Muscle layer of duodenum (tissue), 2 donors: ENCODE data around the gene TRIM41.
A peak's percentile ranks its signal among the peaks of the same experiment; 100 is the strongest.

Experiments used
- H3K27ac ChIP-seq: one replicate; pipeline ENCODE4 v1.7.0; 2013; ENCODE audit warnings: mild to moderate bottlenecking, low read length
- H3K27me3 ChIP-seq: one replicate; pipeline ENCODE4 v1.7.0; 2013; ENCODE audit warnings: low read depth, mild to moderate bottlenecking, control low read depth, low read length
- H3K36me3 ChIP-seq, 2 donors: one replicate each; pipeline ENCODE4 v1.7.0; 2013; ENCODE audit warnings: low read length in 2 of 2, control low read depth in 1 of 2, mild to moderate bottlenecking in 1 of 2; ENCODE audit not compliant: insufficient read depth in 2 of 2, control insufficient read depth in 1 of 2
- H3K4me1 ChIP-seq, 2 donors: one replicate each; pipeline ENCODE4 v1.7.0; 2013; ENCODE audit warnings: low read length in 2 of 2, mild to moderate bottlenecking in 2 of 2, control low read depth in 1 of 2, moderate library complexity in 1 of 2; ENCODE audit not compliant: insufficient read depth in 2 of 2, control insufficient read depth in 1 of 2
- H3K4me3 ChIP-seq, 2 donors: one replicate each; pipeline ENCODE4 v1.7.0; 2013; ENCODE audit warnings: low read length in 2 of 2, low read depth in 1 of 2, mild to moderate bottlenecking in 1 of 2
- H3K9me3 ChIP-seq, 2 donors: one replicate each; pipeline ENCODE4 v1.7.0; 2013; ENCODE audit warnings: low read length in 2 of 2, control low read depth in 1 of 2, mild to moderate bottlenecking in 1 of 2; ENCODE audit not compliant: control insufficient read depth in 1 of 2
- donor health status: healthy.

Gene TRIM41

DNA sequence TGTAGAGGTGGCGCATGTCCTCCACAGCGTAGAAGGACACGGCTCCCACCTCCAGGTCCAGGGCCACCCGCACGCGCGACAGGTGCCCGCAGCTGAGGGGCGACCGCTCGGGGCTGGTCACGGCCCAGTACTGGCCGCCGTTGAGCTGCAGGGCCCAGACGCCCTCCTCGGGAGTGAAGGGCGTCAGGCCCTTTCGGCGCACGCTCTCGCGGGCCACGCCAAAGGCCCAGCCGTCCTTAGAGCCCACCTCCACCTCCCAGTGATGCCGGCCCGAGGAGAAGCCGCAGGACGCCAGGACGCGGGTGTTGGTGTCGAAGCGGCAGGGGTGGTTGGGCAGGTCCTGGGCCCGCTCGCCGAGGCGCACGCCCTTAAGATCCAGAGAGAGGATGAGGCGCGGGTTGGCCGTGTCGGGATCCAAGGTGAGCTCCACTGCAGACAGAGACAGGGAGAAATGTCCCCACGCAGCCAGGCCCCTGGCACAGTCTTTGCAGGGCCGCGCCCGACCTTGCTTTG lies 27.8 kb upstream of the TRIM41 start:
- no peak overlapping the region for H3K27ac ChIP-seq
- H3K4me1 ChIP-seq, result peaks cover 0 to 5% of the 10 kb centered on the region in 2 donors
- H3K9me3 ChIP-seq, result no peaks in the 10 kb centered on the region
- H3K4me3 ChIP-seq, result no peak overlapping the region
- H3K36me3 ChIP-seq, result no peaks in the 10 kb centered on the region
- H3K27me3 ChIP-seq, result no peaks in the 10 kb centered on the region

DNA sequence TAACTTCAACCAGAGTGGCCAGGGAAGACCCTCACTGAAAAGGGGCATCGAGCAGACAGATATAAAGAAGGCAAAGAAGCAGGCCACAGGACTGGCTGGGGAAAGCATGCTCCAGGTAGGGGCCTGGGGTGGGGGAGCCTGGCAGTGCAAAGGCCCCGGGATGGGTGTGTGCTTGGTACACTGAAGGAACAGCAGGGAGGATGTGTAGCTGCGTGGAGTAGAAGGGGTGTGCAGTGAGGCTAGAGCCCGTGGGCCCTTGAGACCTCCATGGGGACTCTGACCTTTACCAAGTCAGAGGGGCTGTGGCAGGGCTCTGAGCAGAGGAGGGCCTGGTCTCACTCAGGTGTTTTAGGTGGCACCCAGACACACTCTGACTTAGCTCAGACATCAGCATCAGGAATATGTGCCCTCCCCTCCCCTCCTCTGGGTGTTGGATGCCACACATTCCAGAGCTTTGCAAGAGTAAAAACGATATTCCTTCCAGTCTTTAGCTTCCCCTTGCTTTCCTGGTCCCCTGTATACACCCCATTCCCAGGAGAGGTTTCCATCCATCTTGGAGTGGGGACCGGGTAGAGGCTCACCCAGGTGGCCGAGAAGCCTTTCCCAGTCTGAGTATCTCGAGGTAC lies 25.6 kb upstream of the TRIM41 start:
- Histone ChIP-seq H3K9me3 (no peaks in the 10 kb centered on the region), H3K4me3 (no peak overlapping the region), H3K36me3 (no peaks in the 10 kb centered on the region), H3K27me3 (no peaks in the 10 kb centered on the region), H3K4me1 (peaks cover 0 to 3% of the 10 kb centered on the region in 2 donors), H3K27ac (no peak overlapping the region)

DNA sequence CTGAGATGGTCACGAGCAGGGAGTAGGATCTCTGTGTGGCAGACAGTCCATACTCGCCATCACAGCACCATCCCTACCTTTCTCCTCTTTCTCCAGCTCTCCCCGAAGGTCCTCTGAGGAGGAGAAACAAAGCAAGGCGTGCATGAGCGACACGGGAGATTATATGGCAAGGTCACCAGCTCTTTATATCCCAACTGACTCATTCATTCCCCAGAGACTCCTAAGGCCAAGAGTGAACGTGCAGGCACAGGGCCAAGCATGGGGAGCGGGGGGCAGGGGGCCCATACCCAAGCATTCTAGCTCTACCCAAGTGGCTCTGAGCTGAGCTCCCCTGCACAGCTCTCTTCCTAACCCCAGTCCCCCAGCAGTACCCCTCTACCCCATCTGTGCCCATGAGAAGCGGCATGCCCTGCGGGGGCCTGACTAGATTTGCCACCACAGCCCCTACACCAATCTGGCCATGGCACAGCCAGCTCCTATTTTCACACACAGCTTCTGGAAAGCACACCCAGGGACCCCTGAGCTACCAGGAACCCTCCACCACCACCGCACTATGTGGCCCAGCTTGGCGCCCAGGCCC lies 24.9 kb upstream of the TRIM41 start:
- no peak overlapping the region for H3K27ac ChIP-seq
- no peak overlapping the region for H3K4me3 ChIP-seq
- no peaks in the 10 kb centered on the region for H3K27me3 ChIP-seq
- no peaks in the 10 kb centered on the region for H3K4me1 ChIP-seq
- H3K9me3 ChIP-seq, result no peaks in the 10 kb centered on the region
- no peaks in the 10 kb centered on the region for H3K36me3 ChIP-seq

DNA sequence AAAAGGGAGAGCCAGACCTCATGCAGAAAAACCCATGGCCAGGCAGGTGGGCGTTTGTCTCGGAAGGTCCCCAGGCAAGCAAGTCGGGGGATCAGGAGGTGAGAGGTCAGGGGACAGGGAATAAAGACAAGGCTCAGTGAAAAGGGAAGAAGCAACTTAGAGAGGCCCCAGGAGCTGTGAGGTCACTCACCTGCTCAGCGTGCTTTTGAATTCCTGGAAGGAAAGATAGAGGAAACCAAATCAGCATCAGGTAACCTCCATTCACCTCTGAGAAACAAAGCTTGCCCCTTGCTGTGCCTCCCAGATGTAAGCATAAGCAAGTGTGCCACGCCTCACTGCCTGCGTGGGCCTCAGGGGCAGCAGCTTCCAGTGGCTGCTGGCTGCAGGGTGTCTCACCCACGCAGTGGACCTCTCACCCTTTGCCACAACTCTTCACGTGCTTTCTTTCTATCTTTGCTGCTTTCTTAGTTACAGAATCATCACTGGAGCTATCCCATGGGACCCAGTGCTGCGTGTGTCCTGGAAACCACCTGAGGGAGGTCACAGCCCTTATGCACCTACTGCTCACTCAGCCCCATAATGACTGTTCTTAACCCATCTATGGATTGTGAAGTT lies 24.1 kb upstream of the TRIM41 start:
- Histone ChIP-seq H3K4me1 (peaks cover 0 to 4% of the 10 kb centered on the region in 2 donors), H3K27me3 (no peaks in the 10 kb centered on the region), H3K9me3 (no peaks in the 10 kb centered on the region), H3K4me3 (no peak overlapping the region), H3K36me3 (no peaks in the 10 kb centered on the region), H3K27ac (no peak overlapping the region)

DNA sequence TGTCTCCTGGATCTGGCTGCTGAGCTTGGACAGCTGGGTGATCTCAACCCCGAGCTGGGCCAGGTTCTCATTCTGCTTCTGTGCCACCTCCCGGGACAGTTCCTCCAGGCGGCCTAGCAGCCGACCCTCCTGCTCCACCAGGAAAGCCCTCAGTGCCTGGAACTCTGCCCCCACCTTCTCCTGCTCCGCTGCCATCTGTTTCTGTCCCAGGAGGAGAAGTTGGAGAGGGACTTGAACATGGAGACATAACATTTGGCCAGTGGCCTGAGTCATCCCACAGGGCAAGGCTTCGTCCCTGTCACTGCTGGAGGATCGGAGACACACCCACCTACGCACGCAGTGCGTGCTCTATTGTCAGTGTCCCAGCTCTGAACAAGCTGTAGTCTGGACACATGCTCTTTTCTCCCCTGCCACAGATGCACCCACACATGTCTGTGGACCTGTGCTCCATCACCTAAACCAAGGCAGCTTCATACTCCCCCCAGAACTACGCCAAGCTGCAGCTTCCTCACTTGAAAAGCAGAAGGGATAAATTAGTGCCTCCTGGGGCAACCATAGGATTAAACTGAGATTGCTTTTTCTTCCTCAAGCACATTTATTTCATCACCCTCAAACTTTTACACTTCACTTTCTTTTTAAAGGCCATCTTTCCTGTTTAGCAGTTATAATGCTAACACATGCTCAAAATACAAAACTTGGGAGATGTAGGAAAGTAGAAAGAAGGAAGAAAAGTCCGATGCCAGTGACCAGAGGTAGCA lies 23.0 kb upstream of the TRIM41 start:
- no peaks in the 10 kb centered on the region for H3K27me3 ChIP-seq
- no peaks in the 10 kb centered on the region for H3K9me3 ChIP-seq
- peaks cover 0 to 14% of the 10 kb centered on the region in 2 donors for H3K4me1 ChIP-seq
- no peak overlapping the region for H3K4me3 ChIP-seq
- no peak overlapping the region for H3K27ac ChIP-seq
- H3K36me3 ChIP-seq, result no peaks in the 10 kb centered on the region

DNA sequence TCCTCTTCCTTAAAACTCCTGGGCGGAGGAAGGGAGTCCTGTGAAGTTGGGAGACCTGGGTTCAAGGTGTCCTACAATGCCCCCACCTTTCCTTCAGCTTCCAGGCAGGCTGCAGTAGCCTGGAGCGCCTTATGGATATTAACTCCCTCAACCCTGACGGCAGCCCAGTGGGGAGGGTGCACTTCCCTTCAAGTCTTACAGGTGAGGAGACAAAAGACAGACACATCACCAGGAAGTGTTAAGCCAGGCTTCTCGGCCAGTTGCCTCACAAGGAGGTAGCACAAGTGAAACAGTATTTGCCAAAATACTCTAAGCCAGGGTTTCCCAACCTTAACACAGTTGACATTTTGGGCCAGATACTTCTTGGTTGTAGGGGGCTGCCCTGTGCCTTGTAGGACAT lies 22.3 kb upstream of the TRIM41 start:
- Histone ChIP-seq H3K4me3 (no peak overlapping the region), H3K36me3 (no peaks in the 10 kb centered on the region), H3K4me1 (peaks cover 0 to 22% of the 10 kb centered on the region in 2 donors), H3K27ac (no peak overlapping the region), H3K9me3 (no peaks in the 10 kb centered on the region), H3K27me3 (no peaks in the 10 kb centered on the region)

DNA sequence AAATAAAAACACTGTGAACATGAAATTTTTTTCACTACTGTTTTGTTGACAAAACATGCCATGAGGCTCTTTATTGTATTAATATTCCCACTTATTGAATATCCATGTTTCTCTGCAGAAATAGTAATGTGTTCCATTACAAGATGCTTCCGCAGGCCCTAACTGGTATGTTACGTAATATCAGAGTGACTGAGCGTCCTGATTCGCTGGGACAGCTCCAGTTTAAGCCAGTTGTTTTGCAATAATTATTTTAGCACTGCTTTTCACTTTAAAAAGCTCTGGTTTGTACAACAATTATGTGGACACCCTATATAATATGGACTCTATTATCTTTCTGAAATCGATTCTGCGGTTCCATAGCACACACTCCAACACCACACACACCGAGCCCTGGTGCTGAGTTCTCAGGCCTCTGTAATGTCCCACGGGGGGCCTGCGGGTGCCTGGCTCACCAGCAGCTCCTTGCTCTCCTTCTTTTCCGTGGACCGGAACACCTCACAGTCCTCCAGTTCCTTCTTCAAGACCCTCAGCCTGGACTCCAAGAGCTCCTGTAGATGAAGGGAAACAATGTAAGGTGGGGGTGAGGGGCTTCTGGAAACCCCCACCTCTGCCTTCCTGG lies 19.9 kb upstream of the TRIM41 start:
- Histone ChIP-seq H3K27ac (no peak overlapping the region), H3K4me3 (no peak overlapping the region), H3K4me1 (peaks cover 0 to 32% of the 10 kb centered on the region in 2 donors)

DNA sequence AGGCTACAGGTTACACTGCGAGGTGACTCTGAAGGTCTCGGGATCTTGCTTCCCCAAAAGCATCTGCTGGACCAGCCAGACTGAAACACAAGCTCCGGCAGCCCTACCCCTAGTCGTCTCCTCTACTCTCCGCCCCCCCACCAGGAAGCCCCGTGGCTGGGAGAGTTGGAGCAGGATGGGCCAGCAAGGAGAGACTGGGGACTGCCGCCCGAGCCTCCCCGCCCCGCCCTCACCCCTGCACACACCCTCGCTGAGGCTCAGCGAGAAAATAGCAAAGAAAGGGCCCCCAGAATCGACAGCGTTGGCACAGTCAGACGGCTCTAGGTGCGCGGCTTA lies 19.3 kb upstream of the TRIM41 start:
- H3K36me3 ChIP-seq, result no peaks in the 10 kb centered on the region
- no peaks in the 10 kb centered on the region for H3K27me3 ChIP-seq
- H3K27ac ChIP-seq, result no peak overlapping the region
- peaks cover 0 to 32% of the 10 kb centered on the region in 2 donors for H3K4me1 ChIP-seq
- H3K4me3 ChIP-seq, result peak overlapping the region; percentile 33 to 87
- no peaks in the 10 kb centered on the region for H3K9me3 ChIP-seq

More for the DNA sequence above, 19.9 kb upstream of the TRIM41 start:
- Histone ChIP-seq H3K36me3 (no peaks in the 10 kb centered on the region), H3K27me3 (no peaks in the 10 kb centered on the region), H3K9me3 (no peaks in the 10 kb centered on the region)

DNA sequence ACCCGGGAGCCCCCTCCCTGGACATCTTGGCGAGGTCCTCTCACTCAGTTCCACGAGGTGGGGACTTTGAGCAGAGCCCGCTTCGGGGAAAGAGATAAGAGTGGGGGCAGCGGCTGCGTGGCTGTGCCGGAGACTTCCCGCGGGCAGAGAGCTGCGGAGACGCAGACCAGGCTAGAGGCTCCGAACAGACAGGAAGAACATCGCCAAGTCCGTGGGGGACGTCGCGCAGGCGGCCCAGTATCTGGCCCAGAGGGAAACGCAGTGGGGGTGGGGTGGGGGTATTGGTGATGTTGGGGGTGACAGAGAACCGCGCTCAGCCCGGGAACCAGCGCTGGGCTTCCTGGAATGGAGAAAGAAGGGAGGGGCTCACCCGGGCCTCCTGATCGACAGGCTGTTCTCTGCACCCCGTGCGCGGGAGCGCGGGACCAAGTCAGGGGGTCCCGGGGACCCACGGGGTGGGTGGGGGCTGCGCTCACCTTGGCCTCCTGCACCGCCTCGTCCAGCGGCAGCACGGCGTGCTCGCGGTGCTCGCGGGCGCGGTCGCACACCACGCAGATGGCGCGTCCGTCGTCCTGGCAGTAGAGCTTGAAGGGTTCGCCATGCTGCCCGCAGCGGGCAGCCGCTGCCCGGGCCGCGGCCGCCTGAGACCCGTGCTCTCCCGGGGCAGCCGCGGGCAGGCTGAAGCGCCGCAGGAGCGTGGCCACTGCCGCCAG lies 18.8 kb upstream of the TRIM41 start:
- Histone ChIP-seq H3K27ac (no peak overlapping the region), H3K36me3 (no peaks in the 10 kb centered on the region), H3K4me1 (peaks cover 0 to 32% of the 10 kb centered on the region in 2 donors), H3K27me3 (no peaks in the 10 kb centered on the region), H3K4me3 (peak overlapping the region; percentile 33 to 87), H3K9me3 (no peaks in the 10 kb centered on the region)

DNA sequence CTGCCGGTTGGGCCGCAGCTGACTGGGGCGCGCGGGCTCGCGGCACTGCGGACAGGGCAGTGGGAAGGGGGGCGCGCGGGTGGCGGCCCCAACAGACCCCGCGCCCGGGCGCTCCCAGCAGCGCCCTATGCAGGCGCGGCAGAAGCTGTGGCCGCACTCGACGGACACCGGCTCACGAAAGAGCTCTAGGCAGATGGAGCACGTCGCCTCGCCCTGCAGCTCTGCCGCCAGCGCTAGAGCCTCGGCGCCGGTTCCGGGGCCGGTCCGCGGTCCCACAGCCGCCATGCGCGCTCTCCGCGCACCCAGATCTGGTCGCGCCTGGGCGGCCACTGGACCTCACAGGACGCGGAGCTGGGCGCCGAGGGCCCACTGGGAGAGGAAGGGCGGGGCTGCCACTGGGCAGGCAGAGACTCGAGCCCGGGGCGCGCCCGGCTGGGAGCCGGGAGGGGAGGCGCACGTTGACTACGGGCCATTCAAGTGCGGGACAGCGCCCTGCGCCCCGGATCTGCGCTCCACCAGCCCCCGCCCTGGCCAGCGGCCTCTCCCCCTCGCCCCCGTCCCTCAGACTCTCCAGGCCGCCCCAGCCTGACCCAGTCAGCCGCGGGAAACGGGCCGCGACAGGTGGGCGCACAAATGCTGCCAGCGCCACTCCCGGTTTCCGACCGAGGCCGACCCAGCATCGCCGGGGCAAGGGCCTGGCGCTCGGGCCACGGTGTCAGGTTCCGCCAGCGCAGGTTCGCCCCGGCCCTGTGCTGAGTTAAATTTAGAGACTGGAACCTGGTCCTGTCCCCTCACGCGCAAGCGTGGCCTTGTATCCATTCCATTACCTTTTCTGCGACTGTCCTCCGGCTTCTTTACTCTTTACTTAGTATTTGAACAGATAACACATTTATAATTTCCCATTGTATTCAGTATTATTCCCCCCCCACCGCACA lies 18.0 kb upstream of the TRIM41 start, which contains the start of gene TRIM7:
TRIM7 (minus strand) TSS at position 371 of the 935 bp plus-strand sequence; CDS start at position 285, 86 bp downstream.
- peak within 1 kb of the TSS; percentile 56 to 87 for H3K4me3 ChIP-seq
- H3K27ac ChIP-seq, result no peak within 1 kb of the TSS
- no peaks in the 10 kb centered on the region for H3K27me3 ChIP-seq
- H3K9me3 ChIP-seq, result no peaks in the 10 kb centered on the region
- peaks cover 0 to 32% of the 10 kb centered on the region in 2 donors for H3K4me1 ChIP-seq
- no peaks in the 10 kb centered on the region for H3K36me3 ChIP-seq
